HG03159 (cell line): Measurements from ENCODE around the gene GTF3C4.

ENCODE experiments used
- ATAC-seq: cut with Tn5 transposase; IDR thresholded peaks from one replicate; pipeline ENCODE4 v1.9.1; 2021; ENCODE audit warnings: mild to moderate bottlenecking, moderate library complexity; ENCODE audit not compliant: unreplicated experiment

Gene GTF3C4

DNA sequence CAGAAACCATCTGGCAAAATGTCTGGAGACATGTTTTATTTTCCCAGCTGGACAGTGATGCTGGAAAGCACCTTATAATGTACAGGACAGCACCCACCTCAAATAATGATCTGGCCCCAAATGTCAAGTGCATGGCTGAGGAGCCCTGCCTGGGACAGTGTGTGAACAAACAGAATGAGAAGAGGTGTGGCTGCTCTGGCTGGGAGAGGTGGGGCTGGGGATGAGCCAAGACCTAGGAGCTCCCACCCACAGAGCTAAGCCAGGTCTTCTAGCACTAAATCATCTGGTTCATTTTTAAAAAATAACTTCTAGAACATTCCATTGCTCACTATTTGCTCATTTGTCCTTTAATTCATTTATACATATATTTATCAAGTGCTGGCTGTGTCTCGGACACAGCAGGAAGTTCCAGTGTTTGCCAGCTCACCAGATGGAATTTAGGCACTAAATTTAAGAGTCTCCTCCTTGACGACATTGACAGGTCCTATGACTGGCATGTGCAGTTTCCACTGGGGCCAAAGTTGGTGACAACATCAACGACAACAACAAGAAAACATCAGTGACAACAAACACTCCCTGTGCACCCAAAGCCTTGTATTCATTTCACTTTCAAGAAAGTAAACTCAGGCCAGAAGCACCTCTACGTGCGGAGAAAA is 59.1 kb downstream of the GTF3C4 start:
- ATAC-seq = no peak

DNA sequence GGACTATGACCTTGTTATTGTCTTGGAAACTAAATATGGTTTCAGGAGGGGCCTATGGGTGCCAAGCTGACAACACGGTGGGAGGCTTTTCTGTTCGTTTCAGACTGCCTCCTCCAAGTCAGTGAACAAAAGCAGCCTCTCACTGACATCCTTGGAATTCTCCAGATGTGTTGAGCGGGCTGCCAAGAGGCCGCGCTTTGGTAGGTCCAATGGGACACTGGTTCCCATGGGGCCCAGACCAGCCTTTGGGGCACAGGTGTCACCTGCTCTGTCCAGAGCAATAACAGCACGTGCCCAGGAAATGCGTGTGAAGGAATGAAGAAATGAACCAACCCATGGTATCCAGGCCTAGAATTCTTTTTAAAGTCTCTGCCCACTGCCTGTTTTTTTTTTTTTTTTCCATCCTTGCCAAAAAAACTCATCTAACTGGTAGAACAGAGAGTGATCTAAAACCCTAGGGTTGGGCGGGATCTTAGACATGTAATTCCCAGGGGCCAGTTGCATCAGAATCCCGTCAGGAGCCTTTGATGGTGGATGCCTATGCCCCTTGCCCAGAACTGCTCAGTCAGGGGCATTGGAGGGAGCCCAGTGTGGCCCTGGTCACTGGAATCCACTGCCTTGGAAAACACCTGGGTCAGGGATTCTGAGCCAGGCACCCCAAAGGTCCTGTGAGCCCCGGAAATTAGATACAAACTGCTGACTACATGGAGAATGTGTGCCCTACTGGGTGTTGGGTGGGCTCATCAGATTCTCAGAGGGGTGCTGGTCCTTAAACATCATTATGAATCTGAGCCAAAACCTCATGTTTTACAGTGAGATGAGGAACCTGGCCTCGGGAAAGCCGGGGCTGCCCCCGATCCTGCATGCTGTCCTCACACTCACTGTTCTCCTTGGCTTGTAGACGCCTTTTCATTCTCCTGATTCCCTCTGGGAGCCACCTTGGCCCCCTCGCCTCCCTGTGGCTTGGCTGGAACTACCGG is 60.1 kb downstream of the GTF3C4 start:
- no peak for ATAC-seq

DNA sequence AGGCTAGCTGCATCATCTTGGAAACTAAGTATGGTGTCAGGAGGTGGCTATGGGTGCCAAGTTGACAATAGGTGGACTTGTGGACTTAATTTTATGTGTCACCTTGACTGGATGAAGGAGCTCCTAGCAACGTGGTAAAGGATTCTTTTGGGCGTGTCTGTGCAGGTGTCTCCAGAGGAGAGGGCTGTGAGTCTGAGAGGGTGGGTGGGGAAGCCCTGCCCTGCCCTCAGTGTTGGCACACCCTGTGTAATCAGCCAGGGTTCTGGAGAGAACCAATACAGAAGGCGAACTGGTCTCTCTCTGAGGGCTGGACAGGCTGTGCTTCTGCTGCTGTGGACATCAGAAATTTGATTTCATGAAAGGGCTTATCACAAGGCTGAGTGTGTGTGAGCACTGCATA is 61.0 kb downstream of the GTF3C4 start:
- ATAC-seq = no peak

DNA sequence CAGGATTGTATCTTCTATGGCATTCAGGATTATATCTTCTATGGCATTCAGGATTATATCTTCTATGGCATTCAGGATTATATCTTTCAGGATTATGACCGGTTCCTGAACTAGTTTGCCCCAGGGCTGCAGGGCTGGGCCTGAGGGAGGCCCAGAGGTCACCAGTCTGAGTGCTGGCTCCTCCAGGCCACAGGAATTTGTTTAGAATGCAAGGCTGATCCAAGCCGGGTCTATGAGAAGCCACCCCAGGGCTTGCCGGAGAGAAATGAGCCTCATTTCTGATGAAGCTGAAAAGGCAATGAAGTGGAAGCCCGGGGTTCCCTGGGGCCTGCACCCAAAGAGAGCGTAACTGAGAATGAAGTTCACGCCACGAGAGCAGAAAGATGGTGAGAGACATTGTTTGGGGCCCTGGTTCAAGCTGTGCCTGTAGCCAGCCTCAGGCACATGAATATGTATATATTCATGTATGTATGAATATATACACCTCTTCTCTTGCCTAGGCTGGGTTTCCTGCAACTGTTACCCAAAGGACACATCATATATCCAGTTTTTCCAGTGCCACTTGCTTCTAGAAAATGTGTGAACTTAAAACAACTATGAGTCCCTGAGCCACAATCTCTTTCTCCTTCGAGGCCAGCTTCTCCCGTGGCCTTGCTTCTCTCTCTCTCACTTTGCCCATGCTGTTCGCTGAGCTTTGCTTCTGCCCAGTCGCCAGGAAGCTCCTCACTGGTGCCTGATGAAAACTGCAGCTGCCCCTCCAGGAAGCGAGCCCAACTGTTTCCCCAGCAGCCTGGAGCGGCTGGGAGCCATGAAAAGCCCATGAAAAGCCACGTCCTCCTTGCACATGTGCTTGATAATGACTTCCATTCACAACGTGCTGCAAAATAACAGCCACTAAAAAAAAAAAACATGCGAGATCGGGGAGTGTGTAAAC is 62.3 kb downstream of the GTF3C4 start:
- ATAC-seq = no peak

DNA sequence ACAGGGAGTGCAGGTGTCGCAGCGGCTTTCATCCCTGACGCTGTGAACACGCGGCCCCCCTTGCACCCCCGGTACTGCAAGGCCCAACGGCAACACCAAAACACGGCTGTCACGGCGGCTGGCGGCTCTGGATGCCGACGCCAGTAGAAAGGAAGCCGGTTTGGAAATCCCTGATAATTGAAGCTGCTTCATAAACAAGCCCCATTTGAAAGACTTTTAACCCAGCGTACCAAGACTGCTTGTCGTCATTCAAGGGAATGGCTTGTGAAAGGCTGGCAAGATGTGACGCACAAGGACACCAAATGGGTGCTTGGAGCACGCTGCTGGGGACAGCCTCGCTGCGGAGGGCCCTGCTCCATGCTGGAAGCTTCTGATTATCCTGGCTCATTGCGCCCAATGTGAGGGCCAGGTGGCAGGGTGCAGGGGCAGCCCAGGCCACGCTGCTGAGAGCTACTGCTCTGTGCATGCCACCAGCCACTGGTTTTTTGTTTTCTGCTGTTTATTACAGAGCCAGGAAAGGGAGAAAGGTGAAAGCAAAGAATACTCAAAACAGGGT is 63.1 kb downstream of the GTF3C4 start:
- ATAC-seq = no peak

GRCh38 chr9:132739710-132740310 is 69.5 kb downstream of the GTF3C4 start:
- ATAC-seq = no peak

GRCh38 chr9:132740526-132741309 is 70.5 kb downstream of the GTF3C4 start:
- no peak for ATAC-seq

DNA sequence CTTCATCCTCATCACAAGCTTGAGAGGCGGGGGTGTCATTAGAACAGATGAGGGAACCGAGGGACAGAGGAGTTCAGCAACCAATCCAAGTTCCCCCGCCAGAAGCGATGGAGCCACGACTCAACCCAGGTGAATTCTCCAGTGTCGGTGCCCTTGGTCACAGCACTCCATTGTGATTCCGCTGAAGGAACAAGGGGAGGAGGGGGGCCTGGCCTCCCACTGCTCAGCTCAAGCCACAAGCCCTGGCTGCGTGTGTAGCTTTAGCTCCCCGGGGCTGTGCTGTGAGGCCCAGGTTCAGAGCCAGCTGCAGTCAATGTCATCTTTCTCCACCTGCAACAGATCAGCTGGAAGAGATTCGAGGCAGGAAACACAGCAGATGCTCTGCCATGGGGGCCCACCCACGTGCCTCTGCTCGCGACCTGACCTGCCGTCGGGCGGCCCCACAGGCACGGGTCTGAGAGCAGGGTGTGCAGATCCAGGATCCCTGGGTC is 72.6 kb downstream of the GTF3C4 start:
- ATAC-seq = no peak

DNA sequence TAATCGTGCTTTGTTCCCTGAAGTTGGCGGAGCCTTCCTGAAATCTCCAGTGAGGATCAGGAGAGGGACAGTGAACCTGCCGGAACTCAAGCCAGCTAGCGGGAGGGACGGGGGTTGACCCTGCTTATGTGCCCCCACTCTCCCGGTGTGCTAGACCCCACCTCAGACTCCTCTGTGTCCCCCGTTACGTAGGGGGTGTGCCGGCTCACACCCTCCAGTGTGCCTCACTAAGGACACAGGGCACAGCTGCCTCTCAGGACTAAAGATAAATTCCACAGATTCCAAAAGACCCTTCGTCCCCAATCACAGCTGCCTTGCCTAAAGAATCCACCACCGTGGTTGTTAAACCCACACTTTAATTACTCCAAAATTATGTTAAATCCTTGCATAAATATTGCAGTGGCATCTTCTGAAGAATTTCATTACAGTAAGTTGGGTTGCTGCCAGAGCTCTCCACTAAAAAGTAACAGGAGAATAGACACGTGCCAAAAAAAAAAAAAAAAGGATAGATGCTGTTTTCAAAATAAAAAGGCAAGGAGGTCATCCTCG is 73.7 kb downstream of the GTF3C4 start:
- no peak for ATAC-seq
